Gastrocnemius medialis (tissue), 4 donors: ENCODE results near the gene WWOX.

Experiments used
- POLR2A ChIP-seq, 2 donors: fragments of 450-650 bp; IDR thresholded peaks; one replicate each; pipeline ENCODE4 v1.6.1; 2017; ENCODE audit warnings: antibody characterized with exemption in 2 of 2, mild to moderate bottlenecking in 2 of 2, moderate library complexity in 2 of 2
- TF ChIP-seq, protein P1 (sequence below), 5 experiments: fragments of 450-650 bp in 3 of 5; fragments of 200-600 bp in 2 of 5; sonication (generic) in 2 of 5; IDR thresholded peaks in 4 of 5; conservative IDR thresholded peaks in 1 of 5; 1 replicate in 4 of 5; 2 replicates in 1 of 5; pipeline ENCODE4 v1.5.1; 2016 to 2019; ENCODE audit warnings: antibody characterized with exemption in 5 of 5, mild to moderate bottlenecking in 3 of 5, moderate library complexity in 3 of 5

DNA sequence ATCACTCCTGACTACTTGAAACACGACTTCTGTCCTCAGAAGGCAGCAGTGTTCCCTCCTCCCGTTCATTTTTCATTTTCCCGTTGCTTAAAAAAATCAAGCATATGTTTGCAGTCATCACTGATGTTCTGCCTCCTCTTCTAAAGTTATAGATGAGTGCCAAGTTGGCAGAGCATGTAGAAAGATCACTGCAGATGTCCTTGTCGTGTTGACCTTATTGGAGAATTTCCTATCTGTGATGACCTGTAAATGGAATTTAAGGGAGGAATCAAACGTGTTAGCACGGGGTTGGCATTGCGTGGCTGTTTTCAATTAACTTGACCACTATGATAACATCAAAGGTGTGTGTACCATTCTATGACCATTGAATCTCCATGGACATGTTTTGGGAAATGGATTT, 396.7 kb downstream of the WWOX start:
- no peak for TF ChIP-seq POLR2A (IDR thresholded peaks at IDR 0.05)
- TF ChIP-seq, protein P1, sequence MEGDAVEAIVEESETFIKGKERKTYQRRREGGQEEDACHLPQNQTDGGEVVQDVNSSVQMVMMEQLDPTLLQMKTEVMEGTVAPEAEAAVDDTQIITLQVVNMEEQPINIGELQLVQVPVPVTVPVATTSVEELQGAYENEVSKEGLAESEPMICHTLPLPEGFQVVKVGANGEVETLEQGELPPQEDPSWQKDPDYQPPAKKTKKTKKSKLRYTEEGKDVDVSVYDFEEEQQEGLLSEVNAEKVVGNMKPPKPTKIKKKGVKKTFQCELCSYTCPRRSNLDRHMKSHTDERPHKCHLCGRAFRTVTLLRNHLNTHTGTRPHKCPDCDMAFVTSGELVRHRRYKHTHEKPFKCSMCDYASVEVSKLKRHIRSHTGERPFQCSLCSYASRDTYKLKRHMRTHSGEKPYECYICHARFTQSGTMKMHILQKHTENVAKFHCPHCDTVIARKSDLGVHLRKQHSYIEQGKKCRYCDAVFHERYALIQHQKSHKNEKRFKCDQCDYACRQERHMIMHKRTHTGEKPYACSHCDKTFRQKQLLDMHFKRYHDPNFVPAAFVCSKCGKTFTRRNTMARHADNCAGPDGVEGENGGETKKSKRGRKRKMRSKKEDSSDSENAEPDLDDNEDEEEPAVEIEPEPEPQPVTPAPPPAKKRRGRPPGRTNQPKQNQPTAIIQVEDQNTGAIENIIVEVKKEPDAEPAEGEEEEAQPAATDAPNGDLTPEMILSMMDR (IDR thresholded peaks at IDR 0.05 in 4 of 5, conservative IDR thresholded peaks at IDR 0.05 in 1 of 5) = no peak
